ENCODE results near the gene ZFYVE1. TPM values are rescaled to one million over a fixed set of nuclear protein-coding genes. Genes with fewer than 3 reads are reported as not detected.

Gene ZFYVE1
- total and polyA plus RNA-seq, 2 experiments from 2014 or later: 3.2 to 12.5 TPM

- H3K4me3 Mint-ChIP-seq: no peak overlapping the region
- Histone ChIP-seq H3F3A (replicated peaks; ENCODE audit: low read depth) (no peaks in the 10 kb centered on the region), H2AFZ (no peak overlapping the region), H3K79me2 (replicated peaks; ENCODE audit: insufficient read depth) (peaks cover 5% of the 10 kb centered on the region; the same call in 1 of the 2 replicates), H3K27me3 (ENCODE audit: insufficient read depth) (no peaks in the 10 kb centered on the region), H4K20me1 (replicated peaks; ENCODE audit: insufficient read depth) (no peaks in the 10 kb centered on the region), H3K27ac (ENCODE audit: low read depth) (no peak overlapping the region), H3K4me1 (ENCODE audit: insufficient read depth) (no peaks in the 10 kb centered on the region; the same call in 1 of the 2 replicates), H3K9me2 (ENCODE audit: insufficient read depth) (no peaks in the 10 kb centered on the region), H3K36me3 (ENCODE audit: insufficient read depth) (peaks cover 12% of the 10 kb centered on the region; the same call in 1 of the 2 replicates), H3K4me2 (no peak overlapping the region), H3K4me3 (no peak overlapping the region)
- H3K36me3 Mint-ChIP-seq (ENCODE audit: low read depth): peaks cover 30% of the 10 kb centered on the region
- H3K27me3 Mint-ChIP-seq (ENCODE audit: insufficient read depth, low read depth, poor library complexity): no peaks in the 10 kb centered on the region
- peaks cover 6% of the 10 kb centered on the region; the same call in 2 of the 3 replicates for H3K4me1 Mint-ChIP-seq
- no peak overlapping the region; the same call in 1 of the 2 replicates for H3K27ac Mint-ChIP-seq
- DNase-seq (ENCODE audit: low spot score) (no peak), ATAC-seq (no peak)
- TF ChIP-seq ETS1 (IDR thresholded peaks at IDR 0.05): no peak
- H3K9me3 Mint-ChIP-seq: no peaks in the 10 kb centered on the region
Observed at GRCh38 chr14:72941286-72941985, 85.5 kb downstream of the ZFYVE1 start.

- Histone ChIP-seq H3K27ac (ENCODE audit: low read depth) (no peak overlapping the region), H3K4me3 (no peak overlapping the region), H3F3A (replicated peaks; ENCODE audit: low read depth) (no peaks in the 10 kb centered on the region), H3K27me3 (ENCODE audit: insufficient read depth) (no peaks in the 10 kb centered on the region), H3K4me1 (ENCODE audit: insufficient read depth) (peaks cover 1% of the 10 kb centered on the region; the same call in 1 of the 2 replicates), H2AFZ (no peak overlapping the region), H3K9me2 (ENCODE audit: insufficient read depth) (no peaks in the 10 kb centered on the region), H3K4me2 (no peak overlapping the region), H4K20me1 (replicated peaks; ENCODE audit: insufficient read depth) (no peaks in the 10 kb centered on the region), H3K36me3 (ENCODE audit: insufficient read depth) (peaks cover 7% of the 10 kb centered on the region; the same call in 1 of the 2 replicates), H3K79me2 (replicated peaks; ENCODE audit: insufficient read depth) (peaks cover 23% of the 10 kb centered on the region)
- no peak for TF ChIP-seq ZNF331 (CRISPR knock-in tag; IDR thresholded peaks at IDR 0.05; ENCODE audit: low read depth)
- Mint-ChIP-seq H3K27me3 (ENCODE audit: insufficient read depth, low read depth, poor library complexity) (peaks cover under 1% of the 10 kb centered on the region), H3K4me1 (peaks cover 9% of the 10 kb centered on the region), H3K4me3 (no peak overlapping the region), H3K27ac (no peak overlapping the region), H3K36me3 (ENCODE audit: low read depth) (peaks cover 30% of the 10 kb centered on the region), H3K9me3 (no peaks in the 10 kb centered on the region)
- no peak for DNase-seq (ENCODE audit: low spot score)
- ATAC-seq: no peak
Observed at GRCh38 chr14:72939630-72940029, 87.3 kb downstream of the ZFYVE1 start.

GRCh38 chr14:72932893-72933292 lies 94.0 kb downstream of the ZFYVE1 start:
- H3K9me2 ChIP-seq (ENCODE audit: insufficient read depth): no peaks in the 10 kb centered on the region
- H3K4me3 ChIP-seq: no peak overlapping the region
- ATAC-seq (no peak), DNase-seq (ENCODE audit: low spot score) (peak; percentile 28)
- H2AFZ ChIP-seq: no peak overlapping the region
- H4K20me1 ChIP-seq (replicated peaks; ENCODE audit: insufficient read depth): no peaks in the 10 kb centered on the region; the same call in 1 of the 2 replicates
- H3K36me3 ChIP-seq (ENCODE audit: insufficient read depth): no peaks in the 10 kb centered on the region
- TF ChIP-seq ETS1 (IDR thresholded peaks at IDR 0.05) (no peak), CTCF (conservative IDR thresholded peaks at IDR 0.05; ENCODE audit: low read depth in 2 of 2) (0 out of 4 replicates have a peak, but pooled peaks of 1 of the 2 experiments have one; percentile 13)
- H3K4me1 Mint-ChIP-seq: peaks cover 22% of the 10 kb centered on the region
- H3K9me3 Mint-ChIP-seq: no peaks in the 10 kb centered on the region
- H3F3A ChIP-seq (replicated peaks; ENCODE audit: low read depth): no peaks in the 10 kb centered on the region
- peak overlapping the region; percentile 29 for H3K4me2 ChIP-seq
- peaks cover 73% of the 10 kb centered on the region for H3K79me2 ChIP-seq (replicated peaks; ENCODE audit: insufficient read depth)
- H3K27ac Mint-ChIP-seq: 0 out of 2 replicates have a peak overlapping the region, but pooled peaks have one; percentile 20
- peaks cover 21% of the 10 kb centered on the region for H3K4me1 ChIP-seq (ENCODE audit: insufficient read depth)
- H3K27me3 Mint-ChIP-seq (ENCODE audit: insufficient read depth, low read depth, poor library complexity): peaks cover 7% of the 10 kb centered on the region
- H3K36me3 Mint-ChIP-seq (ENCODE audit: low read depth): peaks cover 6% of the 10 kb centered on the region; the same call in 2 of the 3 replicates
- H3K27me3 ChIP-seq (ENCODE audit: insufficient read depth): no peaks in the 10 kb centered on the region
- peak overlapping the region; percentile 46; the same call in 1 of the 2 replicates for H3K27ac ChIP-seq (ENCODE audit: low read depth)
- no peak overlapping the region for H3K4me3 Mint-ChIP-seq

Data from GM23338 (cell line).